Skeletal muscle cell (primary cell): ENCODE measurements around the gene ATP2B3.

Experiments used
- DNase-seq: peaks from one replicate; pipeline ENCODE4 v3.0.0-alpha.2; 2010; ENCODE audit warnings: low read depth
- H3K4me3 ChIP-seq: 2 replicates; pipeline ENCODE4 v1.5.1; 2011; ENCODE audit warnings: low read depth, mild to moderate bottlenecking, control low read depth, low read length, moderate library complexity

The ATP2B3 gene

GRCh38 chrX:153626025-153626633, 108.7 kb downstream of the ATP2B3 start:
- H3K4me3 ChIP-seq = no peak overlapping the region
- DNase-seq = no peak

GRCh38 chrX:153626863-153627674, 109.6 kb downstream of the ATP2B3 start:
- DNase-seq = no peak
- H3K4me3 ChIP-seq = no peak overlapping the region

GRCh38 chrX:153627675-153628111, 110.3 kb downstream of the ATP2B3 start:
- H3K4me3 ChIP-seq = no peak overlapping the region
- DNase-seq = no peak

GRCh38 chrX:153628129-153628528, 110.7 kb downstream of the ATP2B3 start:
- H3K4me3 ChIP-seq = no peak overlapping the region

GRCh38 chrX:153628665-153629064, 111.2 kb downstream of the ATP2B3 start:
- DNase-seq = no peak
- H3K4me3 ChIP-seq = no peak overlapping the region

More at GRCh38 chrX:153628129-153628528, 110.7 kb downstream of the ATP2B3 start:
- DNase-seq = no peak

GRCh38 chrX:153631346-153631745, 113.9 kb downstream of the ATP2B3 start:
- DNase-seq = no peak
- no peak overlapping the region for H3K4me3 ChIP-seq

GRCh38 chrX:153631907-153632594, 114.6 kb downstream of the ATP2B3 start:
- no peak for DNase-seq
- no peak overlapping the region for H3K4me3 ChIP-seq
